ENCODE data around the gene TTLL8.

DNA sequence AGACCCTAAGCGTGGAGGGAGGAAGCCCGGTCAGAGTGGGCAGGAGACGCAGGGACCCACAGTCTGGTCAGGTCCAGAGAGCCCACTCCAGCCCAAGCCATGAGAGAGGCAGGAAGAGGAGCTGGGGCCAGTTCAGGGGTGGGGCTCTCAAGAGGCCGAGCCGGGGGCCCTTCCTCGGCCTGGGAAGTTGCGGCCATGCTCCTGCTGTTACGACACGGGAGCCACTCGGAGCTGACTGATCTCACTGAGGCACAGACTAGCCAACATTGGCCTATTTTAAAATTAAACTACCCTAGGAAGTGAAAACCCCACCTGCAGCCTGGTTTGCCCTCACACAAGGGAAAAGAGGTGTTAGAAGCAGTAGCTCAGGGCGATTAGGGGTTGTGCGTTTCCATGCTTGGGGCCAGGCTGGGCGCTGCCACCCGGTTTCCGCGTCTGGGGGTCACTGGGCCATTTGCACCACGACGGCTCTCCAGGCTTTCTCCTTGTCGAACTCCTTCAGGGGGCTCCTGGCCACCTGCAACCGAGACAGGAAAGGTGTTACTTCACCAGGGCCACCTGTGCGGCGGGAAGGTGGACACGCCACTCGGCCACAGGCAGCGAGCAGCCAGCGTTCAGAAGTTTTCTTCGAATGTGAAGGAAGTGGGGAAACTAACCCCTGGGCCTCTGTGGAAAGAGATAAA lies 3.2 kb upstream of the TTLL8 start:
- TF ChIP-seq TARDBP (IDR thresholded peaks at IDR 0.05) (no peak), BHLHE40 (IDR thresholded peaks at IDR 0.05; ENCODE audit: borderline replicate concordance) (no peak), HDGF (IDR thresholded peaks at IDR 0.05; ENCODE audit: borderline replicate concordance) (no peak), NFRKB (IDR thresholded peaks at IDR 0.05) (no peak), SP1 (IDR thresholded peaks at IDR 0.05) (no peak), ZNF384 (IDR thresholded peaks at IDR 0.05) (no peak), ELF4 (IDR thresholded peaks at IDR 0.05) (no peak), LEF1 (IDR thresholded peaks at IDR 0.05; ENCODE audit: borderline replicate concordance) (no peak), FOXA1 (IDR thresholded peaks at IDR 0.05) (no peak), SUZ12 (IDR thresholded peaks at IDR 0.05) (no peak), CTBP1 (IDR thresholded peaks at IDR 0.05; ENCODE audit: borderline replicate concordance) (no peak), FOXM1 (IDR thresholded peaks at IDR 0.05; ENCODE audit: borderline replicate concordance) (no peak)
